Amniotic stem cell (primary cell): ENCODE data around the gene YEATS4.
A peak's percentile ranks its signal among the peaks of the same experiment; 100 is the strongest.
"Not testable (repeated sequence)": the region's sequence is repeated elsewhere in the genome, so short reads cannot be mapped to it uniquely, and the experiment has no call there.

ENCODE experiments used
- DNase-seq: peaks from one replicate; lab custom pipeline; 2025; lab: John Stamatoyannopoulos, UW

YEATS4 gene

GRCh38 chr12:69359531-69360347 is at the start of gene YEATS4:
TSS of gene YEATS4 (plus strand) at chr12:69359743. CDS start at chr12:69359973, 230 bp downstream.
- peak; percentile 53 for DNase-seq

- no peak for DNase-seq
Observed at GRCh38 chr12:69313209-69313608, 46.3 kb upstream of the YEATS4 start.

- DNase-seq: not testable (repeated sequence)
Observed at GRCh38 chr12:69316784-69317183, 42.8 kb upstream of the YEATS4 start.

GRCh38 chr12:69317233-69317632 is 42.3 kb upstream of the YEATS4 start:
- DNase-seq: not testable (repeated sequence)

GRCh38 chr12:69318225-69318624 is 41.3 kb upstream of the YEATS4 start:
- no peak for DNase-seq

- no peak for DNase-seq
Observed at GRCh38 chr12:69321351-69321750, 38.2 kb upstream of the YEATS4 start.

- DNase-seq: no peak
Observed at GRCh38 chr12:69324797-69325466, 34.6 kb upstream of the YEATS4 start.

- no peak for DNase-seq
Observed at GRCh38 chr12:69328426-69328825, 31.1 kb upstream of the YEATS4 start.

- no peak for DNase-seq
Observed at GRCh38 chr12:69329669-69330428, 29.7 kb upstream of the YEATS4 start.

- DNase-seq: no peak
Observed at GRCh38 chr12:69330475-69331473, 28.8 kb upstream of the YEATS4 start.

GRCh38 chr12:69331519-69331908 is 28.0 kb upstream of the YEATS4 start:
- no peak for DNase-seq

- DNase-seq: no peak
Observed at GRCh38 chr12:69331909-69332684, 27.4 kb upstream of the YEATS4 start.

- no peak for DNase-seq
Observed at GRCh38 chr12:69332815-69333358, 26.7 kb upstream of the YEATS4 start.

- DNase-seq: no peak
Observed at GRCh38 chr12:69334158-69334557, 25.4 kb upstream of the YEATS4 start.

- DNase-seq: no peak
Observed at GRCh38 chr12:69337311-69338090, 22.0 kb upstream of the YEATS4 start.

- DNase-seq: no peak
Observed at GRCh38 chr12:69338120-69338859, 21.3 kb upstream of the YEATS4 start.

GRCh38 chr12:69338936-69339335 is 20.6 kb upstream of the YEATS4 start:
- no peak for DNase-seq

- no peak for DNase-seq
Observed at GRCh38 chr12:69339999-69340398, 19.5 kb upstream of the YEATS4 start.

- no peak for DNase-seq
Observed at GRCh38 chr12:69341328-69341727, 18.2 kb upstream of the YEATS4 start.
